HG02759 (cell line): ENCODE measurements around the gene SPINK2.

Experiments
- ATAC-seq: cut with Tn5 transposase; IDR thresholded peaks from one replicate; pipeline ENCODE4 v1.9.1; 2021; ENCODE audit warnings: mild to moderate bottlenecking, moderate library complexity; ENCODE audit not compliant: unreplicated experiment

SPINK2 gene

DNA sequence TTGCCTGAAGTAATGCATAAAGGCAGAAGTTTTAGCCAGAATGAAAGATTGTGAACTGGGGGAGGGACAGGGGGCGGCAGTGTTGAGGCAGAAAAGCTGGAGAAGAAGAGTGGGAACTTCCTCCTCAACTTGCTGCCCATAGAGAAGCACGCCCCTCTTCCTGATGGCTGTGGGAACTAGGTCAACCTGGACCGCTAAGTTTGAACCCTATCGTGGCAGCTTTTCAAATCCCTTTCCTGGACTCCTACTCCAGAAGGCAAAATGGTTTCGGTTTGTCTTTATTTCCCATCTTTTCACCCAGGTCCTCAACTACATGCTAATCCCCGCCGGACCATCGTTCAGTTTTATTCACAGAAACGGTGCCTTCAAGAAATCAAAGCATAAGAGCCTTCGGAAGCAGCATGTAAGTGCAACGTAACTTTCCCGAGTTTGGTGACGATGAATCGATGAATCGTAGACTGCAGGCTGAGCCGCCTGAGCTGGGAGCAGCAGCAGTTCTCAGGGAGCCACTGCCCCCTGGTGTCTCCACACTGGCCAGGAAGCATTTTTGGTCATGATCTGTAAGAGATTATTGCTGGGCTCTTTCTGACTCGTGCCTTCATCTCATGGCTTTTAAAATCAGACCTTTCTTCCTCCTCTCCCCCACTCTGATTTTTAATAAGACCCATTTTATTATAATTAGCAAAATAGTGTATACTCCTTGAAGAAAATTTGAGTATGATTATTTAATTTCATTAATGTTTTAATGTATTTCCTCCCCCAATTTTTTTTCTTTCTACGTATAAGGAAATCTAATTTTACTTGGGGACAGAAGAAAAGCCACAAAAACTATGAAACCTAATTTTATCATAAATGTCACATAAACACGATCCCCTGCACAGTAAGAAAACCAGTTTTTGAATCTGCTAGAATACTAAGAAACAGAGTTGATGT is 21.4 kb downstream of the SPINK2 start:
- peak; percentile 89 for ATAC-seq

DNA sequence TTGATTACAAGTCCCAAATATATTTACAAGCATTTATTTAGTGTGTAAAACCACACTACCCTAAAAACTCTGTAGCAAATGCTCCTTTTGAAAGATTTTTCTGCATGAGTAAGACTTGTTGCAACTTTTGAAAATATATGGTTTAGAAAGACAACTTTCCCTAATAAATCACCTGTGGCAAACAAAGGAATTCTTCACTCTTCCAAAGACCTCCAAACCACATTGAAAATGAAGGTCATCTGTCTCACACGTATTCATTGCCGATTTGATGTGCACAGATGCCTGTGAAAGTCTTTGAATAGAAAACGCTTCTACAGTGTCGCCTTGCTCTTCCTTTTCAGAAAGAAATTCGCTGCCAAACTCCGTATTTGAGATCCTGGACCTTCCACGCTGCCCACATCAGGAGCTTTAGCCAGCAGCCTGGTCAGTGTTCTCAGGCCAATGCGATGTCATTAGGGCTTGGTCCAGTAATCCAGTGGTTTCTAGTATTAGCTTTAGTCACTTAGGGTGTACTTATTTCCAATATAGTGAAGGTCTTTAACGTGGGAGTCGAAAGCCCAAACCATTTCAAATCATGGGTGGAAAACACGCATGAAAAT is 22.2 kb downstream of the SPINK2 start:
- ATAC-seq: no peak

DNA sequence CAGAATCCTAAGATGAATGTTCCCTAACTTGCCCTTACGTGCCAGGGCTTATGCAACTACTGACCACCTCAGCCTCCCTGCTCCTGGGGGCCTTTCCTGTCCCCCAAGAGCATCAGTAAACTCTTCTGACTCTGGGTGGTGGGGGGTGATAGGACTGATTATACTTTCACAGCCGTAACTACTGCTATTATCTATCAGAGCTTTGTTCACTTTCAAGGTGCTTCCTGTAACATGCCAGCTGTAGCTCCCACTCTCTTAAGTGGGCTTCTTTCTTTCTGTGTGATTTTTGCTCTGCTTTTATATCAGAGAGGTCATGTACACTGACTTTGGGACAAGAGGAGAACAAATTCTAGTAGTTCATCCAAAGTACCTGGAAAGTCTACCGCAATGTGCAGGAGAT is 25.3 kb downstream of the SPINK2 start:
- ATAC-seq: no peak

DNA sequence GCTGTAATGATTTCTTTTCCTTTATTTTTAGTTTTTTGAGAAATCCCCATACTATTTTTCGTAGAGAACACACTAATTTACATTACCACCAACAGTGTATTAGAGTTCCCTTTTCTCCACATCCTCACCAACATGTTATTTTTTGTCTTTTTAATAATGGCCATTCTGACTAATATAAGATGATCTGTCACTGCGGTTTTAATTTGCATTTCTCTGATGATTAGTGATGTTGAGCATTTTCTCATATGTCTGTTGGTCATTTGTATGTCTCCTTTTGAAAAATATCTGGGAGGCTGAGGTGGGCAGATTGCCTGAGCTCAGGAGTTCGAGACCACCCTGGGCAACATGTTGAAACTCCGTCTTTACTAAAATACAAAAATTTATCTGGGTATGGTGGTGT is 30.2 kb downstream of the SPINK2 start:
- peak; percentile 70 for ATAC-seq

DNA sequence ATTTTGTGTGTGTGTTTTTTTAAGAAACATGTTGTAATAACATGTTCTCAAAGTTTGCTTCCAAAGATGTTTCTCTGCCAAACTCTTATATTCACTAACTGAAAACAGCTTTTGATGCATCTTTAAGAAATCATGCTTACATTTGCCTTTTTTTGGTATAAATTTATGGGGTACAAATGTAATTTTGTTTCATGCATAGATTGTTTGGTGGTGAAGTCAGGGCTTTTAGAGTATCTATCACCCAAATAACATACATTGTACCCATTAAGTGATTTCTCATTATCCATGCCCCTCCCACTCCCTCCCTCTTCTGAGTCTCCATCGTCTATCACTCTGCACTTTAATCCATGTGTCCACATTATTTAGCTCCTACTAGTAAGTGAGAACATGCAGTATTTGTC is 30.8 kb downstream of the SPINK2 start:
- no peak for ATAC-seq

DNA sequence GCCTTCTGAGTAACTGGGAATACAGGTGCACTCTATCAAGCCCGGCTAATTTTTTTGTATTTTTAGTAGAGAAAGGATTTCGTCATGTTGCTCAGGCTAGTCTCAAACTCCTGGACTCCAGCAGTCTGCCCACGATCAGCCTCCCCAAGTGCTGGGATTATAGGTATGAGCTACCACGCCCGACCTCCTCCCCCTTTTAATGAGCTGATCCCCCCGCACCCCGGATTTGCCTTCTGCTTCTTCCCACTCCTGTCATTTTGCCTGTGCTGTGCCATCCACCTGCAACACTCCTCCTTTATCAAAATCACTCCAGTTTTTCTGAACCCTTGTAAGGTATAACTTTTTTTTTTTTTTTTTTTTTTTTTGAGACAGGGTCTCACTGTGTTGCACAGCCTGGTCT is 33.4 kb downstream of the SPINK2 start:
- no peak for ATAC-seq

DNA sequence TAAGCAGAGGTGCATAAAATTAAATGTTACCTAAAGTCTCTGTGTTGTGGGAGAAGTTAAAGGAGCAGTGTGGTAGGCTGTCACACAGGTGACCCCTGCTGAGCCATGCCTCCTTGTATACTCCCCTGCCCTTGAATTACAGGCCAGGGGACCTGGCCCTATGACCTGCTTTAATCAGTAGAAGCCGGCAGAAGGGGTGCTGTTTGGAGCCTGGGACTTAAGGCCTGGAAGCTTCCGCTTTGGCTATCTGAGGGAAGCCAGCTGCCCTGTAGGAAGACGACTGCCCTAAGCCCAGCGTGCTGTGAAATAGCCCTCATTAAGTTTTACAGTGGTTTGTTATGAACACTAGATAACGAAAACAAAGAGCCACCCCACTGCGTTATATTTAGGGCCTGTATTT is 34.1 kb downstream of the SPINK2 start:
- no peak for ATAC-seq

DNA sequence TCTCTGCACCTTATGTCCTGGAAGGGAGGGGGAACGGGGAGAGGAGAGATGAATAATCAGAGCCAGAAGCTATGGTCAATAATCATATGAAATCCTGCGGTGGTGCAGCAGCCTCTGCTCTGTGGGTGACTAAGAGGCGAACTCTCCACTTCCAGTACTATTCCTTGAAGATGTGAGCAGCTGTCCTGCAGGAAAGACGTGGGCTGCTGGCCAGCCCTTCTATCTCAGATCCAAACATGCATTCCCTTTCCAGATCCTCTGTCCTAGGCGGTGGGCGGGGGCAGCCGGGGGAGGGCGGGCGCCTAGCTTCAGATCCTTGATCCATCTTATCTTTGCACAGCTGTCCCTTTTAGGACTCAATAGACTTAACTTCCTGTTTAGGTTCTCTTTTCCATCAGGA is 34.5 kb downstream of the SPINK2 start:
- no peak for ATAC-seq

DNA sequence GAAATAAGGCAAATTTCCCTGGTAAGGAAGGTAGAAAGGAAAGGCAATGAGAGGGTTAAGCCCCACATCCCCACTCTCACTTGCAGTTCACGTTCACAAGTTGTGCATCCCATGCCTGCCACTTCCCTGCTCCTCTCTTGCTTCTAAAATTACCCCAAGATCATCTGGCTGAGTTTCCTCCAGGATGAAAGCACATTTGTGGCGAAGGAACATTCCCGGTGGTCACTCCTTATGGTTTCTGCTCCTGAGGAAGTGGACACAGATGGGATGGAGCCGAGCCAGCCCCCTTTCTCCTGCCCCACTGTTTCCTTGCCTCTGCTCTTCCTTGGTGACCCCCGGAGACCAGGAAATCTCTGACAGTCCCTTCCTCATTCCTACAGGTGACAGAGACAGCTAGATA is 37.5 kb downstream of the SPINK2 start:
- no peak for ATAC-seq

DNA sequence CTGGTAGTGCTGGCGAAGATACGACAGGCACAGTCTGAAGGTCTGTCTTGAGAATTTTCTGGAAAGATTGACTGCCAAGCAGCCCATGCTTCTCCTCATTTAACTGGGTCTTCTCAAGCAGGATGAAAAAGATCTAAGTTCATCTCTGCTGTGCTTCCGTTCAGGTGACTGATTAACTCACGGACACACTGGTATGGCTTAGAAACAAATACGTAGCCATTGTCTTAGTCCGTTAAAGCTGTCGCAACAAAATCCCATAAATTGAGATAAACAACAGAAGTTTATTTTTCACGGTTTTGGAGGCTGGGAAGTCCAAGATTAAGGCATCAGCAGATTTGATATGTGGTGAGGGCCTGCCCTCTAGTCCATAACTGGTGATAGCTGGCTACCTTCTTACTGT is 39.5 kb downstream of the SPINK2 start:
- no peak for ATAC-seq

DNA sequence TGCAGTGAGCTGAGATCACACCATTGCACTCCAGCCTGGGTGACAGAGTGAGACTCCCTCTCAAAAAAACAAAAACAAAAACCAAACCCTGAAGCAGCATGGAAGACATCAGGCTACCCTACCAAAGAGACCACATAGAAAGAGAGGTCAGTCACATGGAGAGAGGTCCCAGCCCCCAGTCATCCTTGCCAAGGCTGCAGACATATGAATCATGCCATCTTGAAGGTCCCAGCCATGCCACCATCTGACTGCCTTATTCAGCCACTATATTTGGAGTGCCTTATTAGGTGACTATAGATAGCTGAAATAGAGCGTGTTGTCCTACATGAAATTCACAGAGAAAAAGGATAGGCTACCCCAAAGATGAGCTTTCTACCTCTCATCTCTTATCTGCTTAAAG is 48.2 kb downstream of the SPINK2 start:
- ATAC-seq: no peak

DNA sequence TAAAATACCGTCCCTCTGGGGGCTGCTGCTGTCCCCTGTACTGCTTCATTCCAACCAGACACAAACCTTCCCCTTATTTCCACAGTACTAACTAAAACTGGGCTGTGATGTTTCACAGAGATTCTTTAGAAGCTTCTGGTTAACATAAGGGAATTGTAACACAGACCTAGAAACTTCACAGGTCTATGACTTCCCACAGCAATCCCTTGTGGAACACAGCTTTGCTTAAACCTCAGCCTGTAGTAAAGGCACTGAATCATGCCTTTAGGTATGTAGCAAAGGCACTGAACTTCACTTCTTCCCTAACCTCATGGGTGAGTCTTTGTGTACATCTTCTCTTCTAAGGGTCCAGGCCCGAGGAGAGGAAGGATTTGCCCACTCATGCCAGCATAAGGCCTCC is 49.4 kb downstream of the SPINK2 start:
- no peak for ATAC-seq

DNA sequence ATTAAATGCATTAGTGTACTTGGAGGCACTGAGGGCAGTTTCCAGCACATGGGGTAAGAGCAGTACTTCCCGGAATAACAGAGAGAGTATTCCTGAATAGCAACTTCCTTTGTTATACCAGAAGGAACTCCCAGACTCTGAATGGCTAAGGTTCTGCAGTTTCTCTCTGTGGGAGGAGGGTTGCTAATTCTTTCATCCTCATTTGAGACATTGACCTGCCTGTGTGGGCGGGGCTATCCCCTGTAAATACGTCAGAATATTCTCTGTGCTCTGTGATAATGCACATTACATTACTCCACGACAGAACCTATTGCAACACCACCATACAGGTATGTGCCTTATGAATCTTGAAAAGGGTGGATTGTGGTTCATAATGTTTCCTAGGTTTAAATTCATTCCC is 52.7 kb downstream of the SPINK2 start:
- peak; percentile 53 for ATAC-seq

DNA sequence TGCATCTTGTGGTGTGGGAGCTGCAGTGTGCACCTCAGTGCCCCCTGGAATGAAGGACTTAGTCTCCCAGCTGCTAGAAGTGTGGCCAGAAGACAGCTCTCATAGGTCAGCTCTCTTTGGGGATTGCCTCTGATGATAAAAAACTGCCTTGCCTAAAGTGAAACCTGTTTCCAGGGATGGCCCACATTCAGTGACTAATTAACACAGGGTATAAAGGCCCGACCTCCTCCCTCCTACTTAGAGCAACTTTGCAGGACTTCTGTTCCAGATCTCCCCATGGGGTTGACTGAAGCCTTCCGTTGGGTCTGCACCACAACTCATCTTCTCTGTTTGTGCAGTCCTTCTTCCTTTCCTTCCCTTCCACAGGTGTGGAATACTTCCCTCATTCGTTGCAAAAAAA is 53.2 kb downstream of the SPINK2 start:
- no peak for ATAC-seq

DNA sequence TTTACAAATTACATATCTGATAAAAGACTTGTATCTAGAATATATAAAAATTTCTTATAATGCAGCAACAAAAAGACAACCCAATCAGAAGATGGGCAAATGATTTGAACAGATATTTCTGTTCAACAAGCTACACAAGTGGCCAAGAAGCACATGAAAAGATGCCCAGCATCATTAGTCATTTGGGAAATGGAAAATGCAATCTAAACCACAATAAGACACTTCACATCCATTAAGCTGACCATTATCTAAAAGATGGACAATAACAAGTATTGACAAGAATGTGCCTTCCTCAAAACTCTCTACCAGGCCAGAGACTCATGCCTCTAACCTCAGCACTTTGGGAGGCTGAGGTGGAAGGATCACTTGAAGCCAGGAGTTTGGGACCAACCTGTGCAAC is 53.9 kb downstream of the SPINK2 start:
- ATAC-seq: no peak

DNA sequence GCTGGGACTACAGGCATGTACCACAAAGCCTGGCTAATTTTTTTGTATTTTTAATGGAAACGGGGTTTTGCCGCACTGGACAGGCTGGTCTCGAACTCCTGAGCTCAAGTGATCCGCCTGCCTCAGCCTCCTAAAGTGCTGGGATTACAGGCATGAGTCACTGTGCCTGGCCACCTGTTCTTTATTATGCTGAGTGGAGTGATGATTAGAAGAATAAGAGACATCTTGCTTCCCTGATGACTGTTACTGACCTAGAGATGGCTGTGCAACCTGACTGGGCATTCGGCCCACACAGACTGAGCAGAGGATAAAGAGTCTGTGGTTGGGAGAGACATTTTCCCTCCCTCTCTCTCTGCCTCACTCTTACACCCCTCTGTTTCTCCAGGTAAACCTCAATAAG is 56.7 kb downstream of the SPINK2 start:
- ATAC-seq: no peak

DNA sequence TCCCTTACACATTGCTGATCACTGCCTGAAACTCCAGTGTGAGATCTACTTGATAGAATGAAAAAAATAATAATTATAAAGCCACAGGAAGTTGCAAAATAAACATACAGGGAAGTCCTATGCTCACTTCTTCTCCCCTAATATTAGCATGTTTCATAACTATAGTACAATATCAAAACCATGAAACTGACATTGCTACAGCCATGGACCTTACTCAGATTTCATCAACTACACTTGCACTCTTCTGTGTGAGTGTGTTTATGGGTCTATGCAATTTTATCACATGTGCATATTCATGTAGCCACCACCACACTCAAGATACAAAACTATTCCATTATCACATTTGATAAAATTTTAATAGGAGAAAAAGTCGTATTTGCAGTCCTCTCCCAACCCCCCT is 57.3 kb downstream of the SPINK2 start:
- ATAC-seq: no peak

DNA sequence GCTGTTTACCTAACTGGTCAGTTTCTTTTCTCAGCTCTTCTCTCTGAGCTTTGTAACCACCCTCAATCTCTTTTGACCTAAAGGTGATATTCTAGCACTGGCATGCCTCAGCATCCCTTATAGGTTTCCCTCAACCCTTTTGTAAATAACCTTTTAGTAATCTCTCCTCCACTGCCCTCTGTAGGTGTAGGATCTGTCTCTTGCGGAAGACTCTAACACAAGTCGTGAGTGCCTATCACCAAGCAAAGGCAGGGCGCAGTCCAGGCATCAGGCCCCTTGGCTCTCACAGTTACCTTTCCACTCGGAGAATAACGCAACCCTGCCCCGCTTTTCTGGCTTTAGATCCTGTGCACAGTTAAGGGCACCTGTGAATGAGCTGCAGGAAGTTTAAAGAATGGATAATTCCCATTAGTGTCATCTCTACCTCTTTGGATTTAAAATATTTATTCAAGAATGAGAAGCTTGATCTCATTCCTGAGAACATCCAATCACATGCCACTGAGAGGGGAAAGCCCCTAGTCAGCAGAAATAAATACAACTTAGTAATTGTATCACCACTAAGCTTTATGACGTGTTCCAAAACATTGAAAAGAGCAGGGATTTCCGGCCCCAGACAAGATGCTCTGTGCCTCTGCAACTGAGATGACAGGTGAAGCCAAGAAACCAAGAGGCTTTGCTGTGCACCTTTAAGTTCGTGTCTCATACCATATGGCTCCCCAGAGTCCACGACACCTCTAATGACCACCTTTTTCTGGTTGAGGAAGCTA is 58.8 kb downstream of the SPINK2 start:
- ATAC-seq: peak; percentile 24

DNA sequence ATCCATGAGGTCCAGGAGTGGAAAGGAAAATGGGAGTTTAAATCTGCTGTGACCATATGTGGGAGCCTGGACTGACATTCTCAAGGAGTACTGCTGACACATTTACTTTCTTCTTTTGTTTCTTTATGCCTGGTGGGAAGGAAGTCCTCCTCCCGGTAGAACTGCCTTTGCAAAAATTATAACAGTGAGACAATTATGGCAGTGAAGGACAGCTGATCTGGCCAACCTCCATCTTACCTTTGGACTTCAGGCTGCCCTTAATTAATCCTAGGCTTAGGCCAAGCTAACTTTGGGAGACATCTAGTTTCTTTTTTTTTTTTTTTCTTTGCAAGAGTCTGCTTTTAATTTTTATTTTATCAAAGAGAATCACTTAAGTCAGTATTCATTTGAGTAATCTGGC is 61.3 kb downstream of the SPINK2 start:
- ATAC-seq: no peak
